ENCODE results near the gene BBLN.

DNA sequence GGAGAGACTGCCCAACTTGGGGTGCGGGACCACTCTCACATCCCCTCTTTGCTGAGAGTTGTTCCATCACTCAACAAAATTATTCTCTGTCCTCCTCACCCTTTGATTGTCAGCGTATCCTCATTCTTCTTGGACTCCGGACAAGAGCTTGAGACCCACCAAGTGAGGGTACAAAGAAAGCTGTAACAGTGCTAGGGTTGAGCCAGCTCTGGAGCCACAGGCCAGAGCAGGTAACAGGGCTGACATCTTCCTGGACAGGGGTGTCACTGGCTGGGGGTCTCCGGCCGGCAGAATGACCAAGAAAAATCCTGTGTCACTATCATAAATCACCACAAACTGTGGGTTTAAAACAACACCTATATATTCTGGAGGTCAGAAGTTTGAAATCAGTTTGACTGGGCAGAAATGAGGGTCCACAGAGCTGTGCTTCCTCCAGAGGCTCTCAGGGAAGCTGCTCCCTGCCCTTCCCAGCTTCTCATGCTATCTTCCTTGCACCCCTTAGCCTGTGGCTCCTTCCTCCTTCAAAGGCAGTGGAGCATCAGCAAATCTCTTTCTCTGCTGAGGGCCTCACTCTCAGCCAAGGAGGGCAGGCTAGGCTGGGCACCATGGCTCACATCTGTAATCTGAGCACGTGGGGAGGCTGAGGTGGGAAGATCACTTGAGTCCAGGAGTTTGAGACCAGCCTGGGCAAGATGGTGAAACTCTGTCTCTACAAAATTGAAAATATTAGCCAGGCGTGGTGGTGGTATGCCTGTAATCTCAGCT lies 4.1 kb upstream of the BBLN start:
- TF ChIP-seq FOXK2 (IDR thresholded peaks at IDR 0.05) (no peak), SP1 (IDR thresholded peaks at IDR 0.05) (no peak), FOXA1 (IDR thresholded peaks at IDR 0.05) (no peak), NFRKB (IDR thresholded peaks at IDR 0.05) (no peak), BHLHE40 (IDR thresholded peaks at IDR 0.05; ENCODE audit: borderline replicate concordance) (no peak), ZNF384 (IDR thresholded peaks at IDR 0.05) (no peak)
